ENCODE measurements around the gene APIP. TPM values are rescaled to one million over a fixed set of nuclear protein-coding genes. Genes with fewer than 3 reads are reported as not detected.

The APIP gene
- total RNA-seq, 1 experiment from 2014 or later, result 31.3 TPM

DNA sequence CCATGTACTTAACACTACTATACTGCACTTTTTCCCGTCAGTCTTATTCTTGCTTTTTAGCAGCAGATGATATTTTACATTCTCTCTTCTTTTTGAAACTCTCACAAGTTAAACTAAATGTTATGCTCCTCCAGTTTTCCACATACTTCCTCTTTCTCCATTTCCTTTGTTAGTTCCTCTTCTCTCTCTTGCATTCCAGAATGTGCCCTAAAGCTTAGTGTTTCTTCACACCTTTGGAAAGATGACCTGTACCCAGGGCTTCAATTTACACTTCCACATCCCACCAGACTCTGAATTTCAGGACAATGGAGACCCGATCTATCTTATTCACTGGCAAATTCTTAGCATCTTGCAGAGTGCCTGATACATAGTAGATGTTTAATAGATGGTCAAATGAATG, 51.8 kb downstream of the APIP start:
- WGBS (ENCODE audit: extremely low coverage, insufficient read length, low lambda C conversion rate), result no CpG with 5 or more reads among the region's 2 CpGs

More for the DNA sequence above, 51.8 kb downstream of the APIP start:
- Histone ChIP-seq H3K56ac (ENCODE audit: insufficient read length, low read depth, low read length) (no peak overlapping the region), H3K23me2 (ENCODE audit: insufficient read length, low read depth, low read length, poor library complexity, severe bottlenecking) (no peaks in the 10 kb centered on the region), H2BK120ac (ENCODE audit: low read depth, low read length, poor library complexity, severe bottlenecking) (no peak overlapping the region), H2BK12ac (ENCODE audit: insufficient read length, low read depth, low read length) (no peak overlapping the region), H2BK20ac (ENCODE audit: low read depth, low read length, poor library complexity, severe bottlenecking) (no peak overlapping the region), H3T11ph (ENCODE audit: low read length) (no peak overlapping the region), H3K9me3 (ENCODE audit: control insufficient read depth, low read depth, low read length) (no peaks in the 10 kb centered on the region), H3K27me3 (ENCODE audit: insufficient read depth, low read length) (no peaks in the 10 kb centered on the region), H4K91ac (ENCODE audit: insufficient read length, low read depth, low read length) (no peak overlapping the region), H3K79me1 (ENCODE audit: insufficient read depth, low read depth, low read length, poor library complexity, severe bottlenecking) (no peaks in the 10 kb centered on the region), H2AFZ (ENCODE audit: low read length) (no peak overlapping the region), H3K23ac (ENCODE audit: insufficient read length, low read depth, low read length) (no peak overlapping the region), H2AK5ac (ENCODE audit: insufficient read length, low read length) (no peak overlapping the region), H3K4ac (ENCODE audit: low read depth, low read length) (no peak overlapping the region), H3K14ac (ENCODE audit: insufficient read depth, low read length) (no peak overlapping the region), H3K4me1 (ENCODE audit: insufficient read depth, low read length) (no peaks in the 10 kb centered on the region; the same call in 1 of the 2 replicates), H3K9ac (ENCODE audit: extremely low read depth, insufficient read length, low read length) (no peak overlapping the region), H4K5ac (ENCODE audit: insufficient read length, low read depth, low read length) (no peak overlapping the region), H4K8ac (replicated peaks; ENCODE audit: insufficient read length, low read depth, low read length) (no peak overlapping the region), H3K4me2 (ENCODE audit: insufficient read depth, insufficient read length, low read length) (no peak overlapping the region), H3K27ac (ENCODE audit: insufficient read length, low read depth, low read length) (no peak overlapping the region), H4K20me1 (ENCODE audit: control insufficient read depth, insufficient read depth, insufficient read length) (no peaks in the 10 kb centered on the region), H2BK15ac (ENCODE audit: low read depth, low read length) (no peak overlapping the region), H2BK5ac (ENCODE audit: insufficient read length, low read length) (no peak overlapping the region), H3K79me2 (ENCODE audit: insufficient read depth, low read length) (no peaks in the 10 kb centered on the region), H3K18ac (ENCODE audit: insufficient read length, low read depth, low read length) (no peak overlapping the region)
- no peak for TF ChIP-seq CTCF (conservative IDR thresholded peaks at IDR 0.05)
- Mint-ChIP-seq H3K27me3 (ENCODE audit: low read depth) (no peaks in the 10 kb centered on the region), H3K9me3 (no peaks in the 10 kb centered on the region), H3K36me3 (ENCODE audit: insufficient read depth in 1 of 3, low read depth in 3 of 3) (no peaks in the 10 kb centered on the region; a peak in 1 of 7 replicates), H3K4me3 (no peak overlapping the region), H3K4me1 (no peaks in the 10 kb centered on the region), H3K27ac (no peak overlapping the region)
- no peak for DNase-seq
